Measurements from ENCODE around the gene CRELD2. TPM values are rescaled to one million over a fixed set of nuclear protein-coding genes. Genes with fewer than 3 reads are reported as not detected.
"Not testable (repeated sequence)": the region's sequence is repeated elsewhere in the genome, so short reads cannot be mapped to it uniquely, and the experiment has no call there.

CRELD2 gene
- total RNA-seq, 5 donors from 2014 or later (not counting 1 experiment from before 2014, with no cell fraction given): 28.2 to 42.7 (median 39.6) TPM

- CTCF ChIA-PET: no interaction called here
- Histone ChIP-seq H3K4me3 (ENCODE audit: control insufficient read depth in 1 of 2, extremely low read depth in 1 of 2, low read length in 1 of 2) (no peak overlapping the region), H3K27ac (ENCODE audit: low read length) (no peak overlapping the region), H3K27me3 (replicated peaks in 1 of 2; ENCODE audit: control insufficient read depth in 2 of 2, extremely low read depth in 1 of 2, insufficient read depth in 2 of 2, low read length in 1 of 2) (peaks cover 0 to 4% of the 10 kb centered on the region in 2 experiments), H3K9me3 (no peaks in the 10 kb centered on the region), H3K4me1 (ENCODE audit: control insufficient read depth in 1 of 2, extremely low read depth in 1 of 2, insufficient read depth in 2 of 2, low read length in 2 of 2) (peaks cover 5 to 36% of the 10 kb centered on the region in 2 experiments), H3K36me3 (ENCODE audit: control insufficient read depth in 2 of 2, extremely low read depth in 1 of 2, insufficient read depth in 1 of 2, low read length in 1 of 2) (no peaks in the 10 kb centered on the region)
- H3K4me3 Mint-ChIP-seq: no peak overlapping the region
- 93% methylated on average over 10 of the region's 11 CpGs for WGBS (ENCODE audit: insufficient coverage)
- H3K36me3 Mint-ChIP-seq: no peaks in the 10 kb centered on the region
- peaks cover 0 to 2% (median 0%) of the 10 kb centered on the region in 3 donors for H3K9me3 Mint-ChIP-seq
- no peak for DNase-seq
- peak overlapping the region in 1 of 2 donors; percentile 34 for H3K27ac Mint-ChIP-seq
- no peaks in the 10 kb centered on the region for H3K27me3 Mint-ChIP-seq
- POLR2A ChIA-PET: no interaction called here
- H3K4me1 Mint-ChIP-seq: peaks cover 12 to 21% (median 13%) of the 10 kb centered on the region in 3 donors
- no peak for ATAC-seq (replicated peaks in 1 of 4)
These were observed 25.0 kb downstream of the CRELD2 start for GRCh38 chr22:49943405-49943765.

- H3K27ac ChIP-seq (ENCODE audit: low read length): peak overlapping the region; percentile 97
- Mint-ChIP-seq H3K9me3 (peaks cover 0 to 2% (median 0%) of the 10 kb centered on the region in 3 donors), H3K4me1 (peaks cover 12 to 18% (median 13%) of the 10 kb centered on the region in 3 donors), H3K27me3 (no peaks in the 10 kb centered on the region), H3K36me3 (no peaks in the 10 kb centered on the region), H3K4me3 (no peak overlapping the region), H3K27ac (peak overlapping the region in 1 of 2 donors; percentile 34)
- H3K4me3 ChIP-seq (ENCODE audit: control insufficient read depth in 1 of 2, extremely low read depth in 1 of 2, low read length in 1 of 2): no peak overlapping the region
- ChIA-PET CTCF (no interaction called here), POLR2A (no interaction called here)
- no peaks in the 10 kb centered on the region for H3K9me3 ChIP-seq
- no peaks in the 10 kb centered on the region for H3K36me3 ChIP-seq (ENCODE audit: control insufficient read depth in 2 of 2, extremely low read depth in 1 of 2, insufficient read depth in 1 of 2, low read length in 1 of 2)
- H3K4me1 ChIP-seq (ENCODE audit: control insufficient read depth in 1 of 2, extremely low read depth in 1 of 2, insufficient read depth in 2 of 2, low read length in 2 of 2): peaks cover 5 to 38% of the 10 kb centered on the region in 2 experiments
- DNase-seq (no peak), ATAC-seq (replicated peaks in 1 of 4) (peak in 1 of 4 experiments; percentile 13)
- H3K27me3 ChIP-seq (replicated peaks in 1 of 2; ENCODE audit: control insufficient read depth in 2 of 2, extremely low read depth in 1 of 2, insufficient read depth in 2 of 2, low read length in 1 of 2): peaks cover 0 to 4% of the 10 kb centered on the region in 2 experiments
- WGBS (ENCODE audit: insufficient coverage): 87% methylated on average over 11 of the region's 25 CpGs
These were observed 25.5 kb downstream of the CRELD2 start for GRCh38 chr22:49943771-49944398.

GRCh38 chr22:49944399-49944891, 26.0 kb downstream of the CRELD2 start:
- H3K9me3 Mint-ChIP-seq: peaks cover 0 to 2% (median 0%) of the 10 kb centered on the region in 3 donors

GRCh38 chr22:49945042-49945794, 26.8 kb downstream of the CRELD2 start:
- H3K36me3 ChIP-seq (ENCODE audit: control insufficient read depth in 2 of 2, extremely low read depth in 1 of 2, insufficient read depth in 1 of 2, low read length in 1 of 2); CTCF ChIA-PET; H3K9me3 Mint-ChIP-seq; H3K4me3 ChIP-seq (ENCODE audit: control insufficient read depth in 1 of 2, extremely low read depth in 1 of 2, low read length in 1 of 2); H3K27me3 ChIP-seq (replicated peaks in 1 of 2; ENCODE audit: control insufficient read depth in 2 of 2, extremely low read depth in 1 of 2, insufficient read depth in 2 of 2, low read length in 1 of 2); H3K27me3 Mint-ChIP-seq; H3K9me3 ChIP-seq; POLR2A ChIA-PET; H3K36me3 Mint-ChIP-seq: not testable (repeated sequence)
- Mint-ChIP-seq H3K27ac (peak overlapping the region; percentile 92 to 93), H3K4me3 (peak overlapping the region in 1 of 3 donors; percentile 54), H3K4me1 (peaks cover 12 to 18% (median 13%) of the 10 kb centered on the region in 3 donors)
- peaks cover 5 to 41% of the 10 kb centered on the region in 2 experiments for H3K4me1 ChIP-seq (ENCODE audit: control insufficient read depth in 1 of 2, extremely low read depth in 1 of 2, insufficient read depth in 2 of 2, low read length in 2 of 2)
- peak in 3 of 4 experiments; percentile 18 to 70 (median 33) for ATAC-seq (replicated peaks in 1 of 4)
- peak overlapping the region; percentile 97 for H3K27ac ChIP-seq (ENCODE audit: low read length)
- peak in 33 of 35 experiments; percentile 44 to 87 (median 73) for DNase-seq
- WGBS (ENCODE audit: insufficient coverage): 92% methylated on average over 4 of the region's 17 CpGs

More at GRCh38 chr22:49944399-49944891, 26.0 kb downstream of the CRELD2 start:
- Mint-ChIP-seq H3K4me1 (peaks cover 12 to 18% (median 13%) of the 10 kb centered on the region in 3 donors), H3K27ac (peak overlapping the region in 1 of 2 donors; percentile 52), H3K4me3 (no peak overlapping the region), H3K36me3 (no peaks in the 10 kb centered on the region), H3K27me3 (no peaks in the 10 kb centered on the region)
- peaks cover 0 to 4% of the 10 kb centered on the region in 2 experiments for H3K27me3 ChIP-seq (replicated peaks in 1 of 2; ENCODE audit: control insufficient read depth in 2 of 2, extremely low read depth in 1 of 2, insufficient read depth in 2 of 2, low read length in 1 of 2)
- ChIA-PET POLR2A (no interaction called here), CTCF (no interaction called here)
- DNase-seq: peak in 1 of 35 experiments; percentile 36
- H3K9me3 ChIP-seq: no peaks in the 10 kb centered on the region
- H3K36me3 ChIP-seq (ENCODE audit: control insufficient read depth in 2 of 2, extremely low read depth in 1 of 2, insufficient read depth in 1 of 2, low read length in 1 of 2): no peaks in the 10 kb centered on the region
- peak overlapping the region; percentile 97 for H3K27ac ChIP-seq (ENCODE audit: low read length)
- peak in 2 of 4 experiments; percentile 22 to 46 for ATAC-seq (replicated peaks in 1 of 4)
- H3K4me1 ChIP-seq (ENCODE audit: control insufficient read depth in 1 of 2, extremely low read depth in 1 of 2, insufficient read depth in 2 of 2, low read length in 2 of 2): peaks cover 5 to 38% of the 10 kb centered on the region in 2 experiments
- WGBS (ENCODE audit: insufficient coverage): 87% methylated on average over 12 of the region's 13 CpGs
- H3K4me3 ChIP-seq (ENCODE audit: control insufficient read depth in 1 of 2, extremely low read depth in 1 of 2, low read length in 1 of 2): no peak overlapping the region

- ChIA-PET POLR2A (no interaction called here), CTCF (no interaction called here)
- H3K27ac Mint-ChIP-seq: peak overlapping the region; percentile 92 to 93
- no peak overlapping the region for H3K4me3 Mint-ChIP-seq
- peak overlapping the region; percentile 97 for H3K27ac ChIP-seq (ENCODE audit: low read length)
- no peak for ATAC-seq (replicated peaks in 1 of 4)
- no peaks in the 10 kb centered on the region for H3K27me3 Mint-ChIP-seq
- 97% methylated on average over 17 of the region's 17 CpGs for WGBS (ENCODE audit: insufficient coverage)
- H3K4me1 ChIP-seq (ENCODE audit: control insufficient read depth in 1 of 2, extremely low read depth in 1 of 2, insufficient read depth in 2 of 2, low read length in 2 of 2): peaks cover 5 to 41% of the 10 kb centered on the region in 2 experiments
- H3K27me3 ChIP-seq (replicated peaks in 1 of 2; ENCODE audit: control insufficient read depth in 2 of 2, extremely low read depth in 1 of 2, insufficient read depth in 2 of 2, low read length in 1 of 2): peaks cover 0 to 4% of the 10 kb centered on the region in 2 experiments
- peaks cover 11 to 16% (median 12%) of the 10 kb centered on the region in 3 donors for H3K4me1 Mint-ChIP-seq
- no peak for DNase-seq
- no peak overlapping the region for H3K4me3 ChIP-seq (ENCODE audit: control insufficient read depth in 1 of 2, extremely low read depth in 1 of 2, low read length in 1 of 2)
- no peaks in the 10 kb centered on the region for H3K9me3 Mint-ChIP-seq
- no peaks in the 10 kb centered on the region for H3K36me3 Mint-ChIP-seq
- H3K36me3 ChIP-seq (ENCODE audit: control insufficient read depth in 2 of 2, extremely low read depth in 1 of 2, insufficient read depth in 1 of 2, low read length in 1 of 2): no peaks in the 10 kb centered on the region
- H3K9me3 ChIP-seq: no peaks in the 10 kb centered on the region
These were observed 28.3 kb downstream of the CRELD2 start for GRCh38 chr22:49946612-49947295.

- ChIA-PET POLR2A (no interaction called here), CTCF (no interaction called here)
- H3K4me3 Mint-ChIP-seq: no peak overlapping the region
- Histone ChIP-seq H3K4me1 (ENCODE audit: control insufficient read depth in 1 of 2, extremely low read depth in 1 of 2, insufficient read depth in 2 of 2, low read length in 2 of 2) (peaks cover 5 to 41% of the 10 kb centered on the region in 2 experiments), H3K9me3 (no peaks in the 10 kb centered on the region), H3K27me3 (replicated peaks in 1 of 2; ENCODE audit: control insufficient read depth in 2 of 2, extremely low read depth in 1 of 2, insufficient read depth in 2 of 2, low read length in 1 of 2) (peaks cover 0 to 4% of the 10 kb centered on the region in 2 experiments), H3K27ac (ENCODE audit: low read length) (no peak overlapping the region), H3K36me3 (ENCODE audit: control insufficient read depth in 2 of 2, extremely low read depth in 1 of 2, insufficient read depth in 1 of 2, low read length in 1 of 2) (no peaks in the 10 kb centered on the region), H3K4me3 (ENCODE audit: control insufficient read depth in 1 of 2, extremely low read depth in 1 of 2, low read length in 1 of 2) (no peak overlapping the region)
- H3K27ac Mint-ChIP-seq: peak overlapping the region in 1 of 2 donors; percentile 55
- H3K36me3 Mint-ChIP-seq: no peaks in the 10 kb centered on the region
- H3K9me3 Mint-ChIP-seq: no peaks in the 10 kb centered on the region
- no peaks in the 10 kb centered on the region for H3K27me3 Mint-ChIP-seq
- WGBS (ENCODE audit: insufficient coverage): 88% methylated on average over 4 of the region's 6 CpGs
- peaks cover 11 to 16% (median 12%) of the 10 kb centered on the region in 3 donors for H3K4me1 Mint-ChIP-seq
- DNase-seq (no peak), ATAC-seq (replicated peaks in 1 of 4) (no peak)
These were observed 28.8 kb downstream of the CRELD2 start for GRCh38 chr22:49947296-49947622.

Data from T-cell (primary cell).